Activated effector memory CD4-positive, alpha-beta T cell treated with Interleukin-2 at 50 U/mL for 16 hours (primary cell): ENCODE results near the gene YBX3.
"Not testable (repeated sequence)": the region's sequence is repeated elsewhere in the genome, so short reads cannot be mapped to it uniquely, and the experiment has no call there.

ENCODE experiments used
- DNase-seq: peaks from one replicate; pipeline ENCODE4 v3.0.0-alpha.2; 2020

The YBX3 gene

GRCh38 chr12:10722905-10723746 is at the start of gene YBX3:
YBX3 (minus strand) TSS chr12:10723323; CDS start chr12:10723111, 212 bp downstream.
- no peak for DNase-seq

- no peak for DNase-seq
These were observed 48.1 kb upstream of the YBX3 start for GRCh38 chr12:10771132-10771733.

- no peak for DNase-seq
These were observed 36.5 kb upstream of the YBX3 start for GRCh38 chr12:10759657-10760056.

GRCh38 chr12:10756194-10756593 is 33.1 kb upstream of the YBX3 start:
- no peak for DNase-seq

- no peak for DNase-seq
These were observed 29.9 kb upstream of the YBX3 start for GRCh38 chr12:10753059-10753458.

- no peak for DNase-seq
These were observed 27.2 kb upstream of the YBX3 start for GRCh38 chr12:10750385-10750727.

- peak; percentile 28 for DNase-seq
These were observed 26.7 kb upstream of the YBX3 start for GRCh38 chr12:10749700-10750384.

- no peak for DNase-seq
These were observed 24.6 kb upstream of the YBX3 start for GRCh38 chr12:10747730-10748129.

GRCh38 chr12:10743420-10743819 is 20.3 kb upstream of the YBX3 start:
- DNase-seq: not testable (repeated sequence)

GRCh38 chr12:10741845-10742244 is 18.7 kb upstream of the YBX3 start:
- no peak for DNase-seq

- no peak for DNase-seq
These were observed 17.1 kb upstream of the YBX3 start for GRCh38 chr12:10740182-10740581.

- no peak for DNase-seq
These were observed 16.3 kb upstream of the YBX3 start for GRCh38 chr12:10739157-10740118.

GRCh38 chr12:10737249-10737648 is 14.1 kb upstream of the YBX3 start:
- DNase-seq: no peak

- DNase-seq: no peak
These were observed 13.3 kb upstream of the YBX3 start for GRCh38 chr12:10736463-10736862.

- no peak for DNase-seq
These were observed 12.3 kb upstream of the YBX3 start for GRCh38 chr12:10735428-10735827.

- DNase-seq: no peak
These were observed 9.4 kb upstream of the YBX3 start for GRCh38 chr12:10732549-10732948.

- DNase-seq: no peak
These were observed 8.9 kb upstream of the YBX3 start for GRCh38 chr12:10732066-10732465.

- no peak for DNase-seq
These were observed 7.4 kb upstream of the YBX3 start for GRCh38 chr12:10730559-10730958.

GRCh38 chr12:10728091-10728490 is 5.0 kb upstream of the YBX3 start:
- DNase-seq: no peak

- no peak for DNase-seq
These were observed 3.8 kb upstream of the YBX3 start for GRCh38 chr12:10726945-10727344.

- DNase-seq: no peak
These were observed 1.9 kb upstream of the YBX3 start for GRCh38 chr12:10725003-10725402.

GRCh38 chr12:10722502-10722904 is 620 bp downstream of the YBX3 start:
- DNase-seq: no peak
